Astrocyte of the spinal cord (primary cell): ENCODE results near the gene LRCH1.

ENCODE experiments used
- DNase-seq: peaks from one replicate; pipeline ENCODE4 v3.0.0; 2011; ENCODE audit warnings: low read depth, low spot score
- H3K4me3 ChIP-seq: 2 replicates; pipeline ENCODE4 v1.5.1; 2011; ENCODE audit warnings: low read depth, mild to moderate bottlenecking, low read length, moderate library complexity
- in situ Hi-C: cut with HindIII; loops from 2 replicates; pipeline ENCODE4 v1.10.0; 2017; ENCODE audit warnings: low sequenced_read_pairs
- TF ChIP-seq, protein P1 (sequence below): IDR thresholded peaks from 2 replicates; pipeline ENCODE4 v1.5.1; 2012; ENCODE audit warnings: low read depth, mild to moderate bottlenecking, low read length, inconsistent platforms

The LRCH1 gene

DNA sequence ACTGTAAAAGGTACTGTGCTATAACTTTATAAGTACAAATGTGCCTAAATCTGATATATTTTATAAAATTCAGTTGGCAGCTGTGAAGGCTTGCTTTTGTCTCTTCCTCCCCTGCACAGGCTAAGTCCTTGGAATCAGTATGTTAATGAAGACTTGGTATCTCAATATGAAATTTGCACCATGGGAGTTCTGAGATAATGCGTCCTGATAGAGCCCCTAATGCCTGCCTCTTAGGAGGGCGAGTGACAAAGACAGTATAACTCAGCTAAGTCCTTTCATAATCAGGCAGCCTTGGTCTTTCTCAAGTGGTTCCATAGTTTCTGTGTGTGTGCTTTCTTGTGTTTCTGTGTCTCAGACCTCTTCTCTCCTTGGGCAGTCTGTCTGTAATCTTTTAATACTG is 14.7 kb downstream of the LRCH1 start:
- in situ Hi-C loops: no loop called here
- no peak for DNase-seq
- H3K4me3 ChIP-seq: no peak overlapping the region
- TF ChIP-seq, protein P1, sequence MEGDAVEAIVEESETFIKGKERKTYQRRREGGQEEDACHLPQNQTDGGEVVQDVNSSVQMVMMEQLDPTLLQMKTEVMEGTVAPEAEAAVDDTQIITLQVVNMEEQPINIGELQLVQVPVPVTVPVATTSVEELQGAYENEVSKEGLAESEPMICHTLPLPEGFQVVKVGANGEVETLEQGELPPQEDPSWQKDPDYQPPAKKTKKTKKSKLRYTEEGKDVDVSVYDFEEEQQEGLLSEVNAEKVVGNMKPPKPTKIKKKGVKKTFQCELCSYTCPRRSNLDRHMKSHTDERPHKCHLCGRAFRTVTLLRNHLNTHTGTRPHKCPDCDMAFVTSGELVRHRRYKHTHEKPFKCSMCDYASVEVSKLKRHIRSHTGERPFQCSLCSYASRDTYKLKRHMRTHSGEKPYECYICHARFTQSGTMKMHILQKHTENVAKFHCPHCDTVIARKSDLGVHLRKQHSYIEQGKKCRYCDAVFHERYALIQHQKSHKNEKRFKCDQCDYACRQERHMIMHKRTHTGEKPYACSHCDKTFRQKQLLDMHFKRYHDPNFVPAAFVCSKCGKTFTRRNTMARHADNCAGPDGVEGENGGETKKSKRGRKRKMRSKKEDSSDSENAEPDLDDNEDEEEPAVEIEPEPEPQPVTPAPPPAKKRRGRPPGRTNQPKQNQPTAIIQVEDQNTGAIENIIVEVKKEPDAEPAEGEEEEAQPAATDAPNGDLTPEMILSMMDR: no peak

DNA sequence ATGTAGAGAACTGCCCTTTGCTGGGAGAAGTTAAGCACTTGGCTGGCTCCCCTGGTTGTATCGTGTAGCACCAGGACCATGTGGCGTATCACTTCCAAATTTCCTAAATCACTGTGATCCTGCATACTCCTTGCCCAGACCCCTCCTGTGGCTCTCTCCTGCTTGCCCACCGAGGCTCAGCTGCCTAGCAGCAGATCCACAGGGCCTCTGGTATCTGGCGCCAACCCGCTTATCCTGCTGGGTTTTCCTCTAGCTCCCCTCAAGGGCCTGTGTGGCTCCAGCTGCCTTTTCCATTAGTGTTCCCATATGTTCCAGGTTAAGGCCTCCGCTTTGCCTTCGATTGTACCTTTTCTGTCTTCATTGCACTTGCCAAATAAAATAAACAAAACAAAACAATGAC is 16.5 kb downstream of the LRCH1 start:
- no peak for DNase-seq
- H3K4me3 ChIP-seq: no peak overlapping the region
- in situ Hi-C loops: no loop called here
- TF ChIP-seq, protein P1: no peak

DNA sequence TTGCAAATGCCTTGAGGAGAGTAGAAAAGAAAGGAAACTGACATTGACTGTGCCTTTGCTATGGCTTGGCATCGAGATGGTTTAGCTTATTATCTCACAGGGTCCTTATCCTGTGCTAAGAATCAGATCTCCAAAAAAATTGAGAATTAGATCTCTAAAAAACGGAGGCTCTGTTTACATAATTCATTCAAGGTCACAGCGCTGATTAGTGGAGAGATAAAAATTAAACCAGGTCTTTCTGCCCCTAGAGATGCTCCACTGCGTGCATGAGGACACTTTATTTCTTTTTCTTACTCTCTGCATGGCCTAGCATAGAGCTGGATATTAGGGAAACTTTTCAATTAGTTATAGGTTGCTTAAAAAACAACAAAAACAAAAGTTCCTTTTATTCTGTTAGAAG is 17.3 kb downstream of the LRCH1 start:
- TF ChIP-seq, protein P1: no peak
- in situ Hi-C loops: no loop called here
- H3K4me3 ChIP-seq: no peak overlapping the region
- DNase-seq: no peak

DNA sequence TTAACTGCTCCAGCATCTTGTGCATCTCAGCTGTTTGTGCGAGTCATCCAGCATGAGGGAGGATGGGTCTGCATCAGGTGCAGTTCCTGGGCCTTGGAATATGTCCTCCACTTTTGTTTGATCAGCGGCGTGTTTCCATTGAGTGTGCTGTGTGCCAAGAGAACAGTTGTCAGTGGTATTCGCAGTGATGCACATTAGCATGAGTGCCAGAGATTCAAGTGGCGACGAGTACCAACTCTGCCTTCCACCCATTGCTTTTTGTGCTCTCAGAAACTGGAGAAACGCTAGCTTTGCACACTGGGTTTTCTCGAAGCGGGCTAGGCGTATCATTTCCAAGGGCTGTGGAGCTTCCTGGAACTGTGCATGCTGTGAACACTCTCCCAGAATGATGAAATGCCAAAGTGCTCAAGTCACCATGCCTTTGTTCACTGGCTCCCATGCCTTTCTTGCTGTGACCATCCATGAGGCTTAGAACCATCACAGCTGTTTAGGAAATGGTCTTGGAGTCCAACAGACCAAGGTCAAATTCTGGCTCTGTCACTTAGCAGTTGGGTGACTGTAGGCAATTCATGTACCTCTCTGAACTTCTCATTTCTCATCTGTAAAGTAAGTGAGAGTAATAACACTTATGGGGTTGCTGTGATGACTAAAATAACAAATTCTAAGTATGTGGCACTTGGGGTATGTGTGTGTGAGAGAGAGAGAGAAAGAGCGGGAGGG is 18.4 kb downstream of the LRCH1 start:
- H3K4me3 ChIP-seq: no peak overlapping the region
- TF ChIP-seq, protein P1: no peak
- DNase-seq: peak; percentile 58
- in situ Hi-C loops: no loop called here

DNA sequence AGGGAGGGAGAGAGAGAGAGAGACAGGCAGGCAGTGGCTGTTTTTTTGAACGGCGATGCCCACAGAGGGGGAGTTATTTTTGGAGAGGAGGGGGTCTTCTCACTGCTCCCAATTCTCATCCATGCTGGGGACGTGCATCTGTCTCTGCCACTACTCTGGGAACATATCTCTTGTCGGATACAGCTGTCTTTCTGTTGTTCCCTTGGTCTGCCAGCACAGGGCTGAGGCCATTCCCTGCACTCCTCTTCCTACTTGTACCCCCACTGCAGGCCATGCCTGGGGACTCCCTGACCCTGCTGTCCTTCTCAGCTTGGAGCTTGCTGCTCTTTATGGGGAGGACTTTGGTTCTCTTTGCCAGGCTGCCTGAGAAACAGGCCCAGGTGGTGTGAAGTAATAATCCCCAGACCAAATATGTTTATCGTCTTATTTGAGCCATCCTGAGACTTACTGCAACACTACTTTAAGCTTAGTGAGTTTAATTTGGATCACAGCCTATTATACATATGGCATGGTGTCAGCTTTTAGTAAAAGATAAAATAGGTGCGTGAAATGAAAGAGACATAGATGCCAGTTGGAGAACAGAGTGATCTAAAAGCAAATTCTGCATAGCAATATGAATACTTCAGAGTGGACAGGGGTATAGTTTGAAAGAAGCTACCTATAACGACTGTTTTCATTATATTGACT is 19.1 kb downstream of the LRCH1 start:
- TF ChIP-seq, protein P1: no peak
- in situ Hi-C loops: no loop called here

DNA sequence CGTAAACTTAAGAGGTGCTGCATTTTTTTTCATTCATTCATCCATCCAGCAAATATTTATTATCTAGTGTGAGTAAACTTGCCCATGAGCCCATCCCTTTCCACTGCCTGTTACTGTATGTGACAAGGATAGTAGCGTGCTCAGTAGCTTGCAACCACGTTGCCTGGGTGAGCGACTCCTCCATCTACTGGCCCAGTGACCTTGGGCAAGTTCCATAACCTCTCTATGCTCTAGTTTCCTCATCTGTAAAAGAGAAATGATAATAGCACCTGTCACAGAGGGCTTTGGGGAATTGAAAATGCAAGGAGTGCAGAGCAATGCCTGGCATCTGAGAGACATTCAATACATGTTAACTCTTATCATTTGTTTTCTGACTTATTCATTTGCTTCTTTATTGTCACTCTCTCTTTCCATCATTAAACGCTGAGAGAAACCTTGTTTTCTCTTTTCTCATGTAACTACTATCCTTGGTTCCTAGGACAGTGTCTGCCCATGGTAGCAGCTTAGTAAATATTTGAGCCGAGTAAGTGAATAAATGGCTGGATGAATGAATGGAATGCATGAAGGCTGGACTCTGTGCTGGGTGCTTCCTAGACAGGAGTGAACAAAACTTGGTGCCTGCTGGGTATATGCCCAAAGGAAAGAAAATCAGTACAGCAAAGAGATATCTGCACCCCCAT is 19.9 kb downstream of the LRCH1 start:
- no peak for DNase-seq
- TF ChIP-seq, protein P1: no peak
- in situ Hi-C loops: no loop called here
- no peak overlapping the region for H3K4me3 ChIP-seq

More for the DNA sequence above, 19.1 kb downstream of the LRCH1 start:
- no peak for DNase-seq
- H3K4me3 ChIP-seq: no peak overlapping the region
